Thoracic aorta (tissue), 2 donors: Measurements from ENCODE around the gene FCGR2B. TPM values are rescaled to one million over a fixed set of nuclear protein-coding genes. Genes with fewer than 3 reads are reported as not detected.
A peak's percentile ranks its signal among the peaks of the same experiment; 100 is the strongest.

Source experiments
- ATAC-seq: fragments of 150-250 bp; one replicate; pipeline ENCODE4 v1.8.0; 2017; ENCODE audit warnings: low read depth; ENCODE audit not compliant: insufficient number of reproducible peaks, low FRiP score
- DNase-seq: peaks from one replicate; pipeline ENCODE4 v3.0.0-alpha.2; 2020; ENCODE audit warnings: low spot score
- H3K27ac ChIP-seq, 2 donors: fragments of 200-600 bp; sonication (generic); 1 replicate in 1 of 2; 2 replicates in 1 of 2; pipeline ENCODE4 v1.5.1; 2016; ENCODE audit warnings: mild to moderate bottlenecking in 2 of 2, moderate library complexity in 2 of 2
- H3K27me3 ChIP-seq: fragments of 200-600 bp; sonication (generic); replicated peaks from 2 replicates; pipeline ENCODE4 v1.6.0; 2016; ENCODE audit warnings: mild to moderate bottlenecking; ENCODE audit not compliant: insufficient read depth
- H3K36me3 ChIP-seq: fragments of 200-600 bp; sonication (generic); one replicate; pipeline ENCODE4 v1.5.1; 2016
- H3K4me1 ChIP-seq, 2 donors: fragments of 200-600 bp; sonication (generic); 1 replicate in 1 of 2; 2 replicates in 1 of 2; pipeline versions ENCODE4 v1.5.1 to v1.6.0; 2016; ENCODE audit warnings: low read depth in 2 of 2, mild to moderate bottlenecking in 1 of 2; ENCODE audit not compliant: control insufficient read depth in 1 of 2
- H3K4me3 ChIP-seq: fragments of 200-600 bp; sonication (generic); 2 replicates; pipeline ENCODE4 v1.5.1; 2016; ENCODE audit warnings: mild to moderate bottlenecking
- H3K9me3 ChIP-seq: fragments of 200-600 bp; sonication (generic); 2 replicates; pipeline ENCODE4 v1.5.1; 2016
- CTCF ChIP-seq: fragments of 200-600 bp; sonication (generic); IDR thresholded peaks from one replicate; pipeline ENCODE4 v1.5.1; 2019; ENCODE audit warnings: antibody characterized with exemption
- total RNA-seq, 2 donors: library from RNA; depleted of rRNA; stranded (reverse); fragments of >200 nt; gene quantifications; one replicate each; pipeline versions ENCODE4 v1.1.0 to v1.2.3, GENCODE V29; 2016

FCGR2B gene
- total RNA-seq, 2 donors from 2014 or later, result 20.2 to 65.9 TPM

- Histone ChIP-seq H3K4me1 (peaks cover 0 to 17% of the 10 kb centered on the region in 2 donors), H3K4me3 (no peak within 1 kb of the TSS), H3K27ac (peak within 1 kb of the TSS; percentile 35 to 56), H3K27me3 (no peaks in the 10 kb centered on the region), H3K36me3 (no peaks in the 10 kb centered on the region), H3K9me3 (no peaks in the 10 kb centered on the region)
- DNase-seq (no peak), ATAC-seq (peak; percentile 62)
- no peak for TF ChIP-seq CTCF
Measured at GRCh38 chr1:161706482-161707347, 43.8 kb downstream of the FCGR2B start, which contains the start of gene FCRLA. FCRLA (plus strand) TSS chr1:161707229; CDS start chr1:161707265, 36 bp downstream.

- Histone ChIP-seq H3K9me3 (no peaks in the 10 kb centered on the region), H3K27ac (no peak overlapping the region), H3K36me3 (no peaks in the 10 kb centered on the region), H3K27me3 (no peaks in the 10 kb centered on the region), H3K4me1 (peaks cover 0 to 17% of the 10 kb centered on the region in 2 donors), H3K4me3 (no peak overlapping the region)
- ATAC-seq (no peak), DNase-seq (no peak)
- TF ChIP-seq CTCF, result no peak
Measured at GRCh38 chr1:161707503-161707902, 44.6 kb downstream of the FCGR2B start.

GRCh38 chr1:161709373-161709772, 46.4 kb downstream of the FCGR2B start:
- Histone ChIP-seq H3K4me1 (peaks cover 0 to 17% of the 10 kb centered on the region in 2 donors), H3K4me3 (no peak overlapping the region), H3K27me3 (no peaks in the 10 kb centered on the region), H3K27ac (no peak overlapping the region), H3K36me3 (no peaks in the 10 kb centered on the region), H3K9me3 (no peaks in the 10 kb centered on the region)
- TF ChIP-seq CTCF, result no peak
- DNase-seq, result no peak
- ATAC-seq, result no peak

- H3K36me3 ChIP-seq, result no peaks in the 10 kb centered on the region
- TF ChIP-seq CTCF, result no peak
- H3K27me3 ChIP-seq, result no peaks in the 10 kb centered on the region
- no peak overlapping the region for H3K27ac ChIP-seq
- peaks cover 0 to 16% of the 10 kb centered on the region in 2 donors for H3K4me1 ChIP-seq
- H3K4me3 ChIP-seq, result no peak overlapping the region
- no peak for ATAC-seq
- DNase-seq, result no peak
- no peaks in the 10 kb centered on the region for H3K9me3 ChIP-seq
Measured at GRCh38 chr1:161710560-161710959, 47.6 kb downstream of the FCGR2B start.

GRCh38 chr1:161718559-161719324, 55.8 kb downstream of the FCGR2B start:
- Histone ChIP-seq H3K27me3 (no peaks in the 10 kb centered on the region), H3K9me3 (no peaks in the 10 kb centered on the region), H3K4me3 (no peak overlapping the region), H3K36me3 (no peaks in the 10 kb centered on the region), H3K4me1 (no peaks in the 10 kb centered on the region), H3K27ac (no peak overlapping the region)
- no peak for TF ChIP-seq CTCF
- ATAC-seq (no peak), DNase-seq (no peak)
